AG04449 (cell line): ENCODE measurements around the gene M1AP.

ENCODE experiments used
- CTCF ChIA-PET: fragments of 350-600 bp; formaldehyde crosslinking; extraction: SDS; loops from one replicate; lab custom pipeline; 2021; ENCODE audit warnings: antibody characterized with exemption; lab: Yijun Ruan, JAX
- POLR2A ChIA-PET: fragments of 400-600, 350-600 bp; formaldehyde crosslinking; extraction: SDS; loops from one replicate; lab custom pipeline; 2020; ENCODE audit warnings: antibody characterized with exemption, inconsistent platforms; lab: Yijun Ruan, JAX
- DNase-seq: peaks from one replicate; pipeline ENCODE4 v3.0.0-alpha.2; 2010; ENCODE audit warnings: low read depth, low spot score
- H3K4me3 ChIP-seq: 2 replicates; pipeline ENCODE4 v1.5.1; 2011; ENCODE audit warnings: low read depth, mild to moderate bottlenecking, control low read depth, low read length
- CTCF ChIP-seq: IDR thresholded peaks from one replicate; pipeline ENCODE4 v1.5.1; 2011; ENCODE audit warnings: mild to moderate bottlenecking, moderate library complexity, low read length, control low read depth, inconsistent platforms; ENCODE audit not compliant: insufficient read depth; ENCODE audit errors: missing control alignments

The M1AP gene

GRCh38 chr2:74648009-74648443 lies at the start of gene M1AP:
Gene M1AP (minus strand): TSS chr2:74648330. CDS start chr2:74640275, 8,055 bp downstream.
- peak within 1 kb of the TSS; percentile 25 for H3K4me3 ChIP-seq
- TF ChIP-seq CTCF: peak; percentile 21
- POLR2A ChIA-PET: no interaction called here
- DNase-seq: no peak
- CTCF ChIA-PET: no interaction called here

- ChIA-PET CTCF (interaction anchor here (0.7 to 10.2 kb wide), 5 partner anchors 9 to 222 kb away, joined by 3 to 97 read pairs (median 4); no protein-coding TSS in a partner anchor), POLR2A (no interaction called here)
- no peak overlapping the region for H3K4me3 ChIP-seq
- no peak for TF ChIP-seq CTCF
- DNase-seq: no peak
Measured at GRCh38 chr2:74696829-74697228, 48.7 kb upstream of the M1AP start.

- ChIA-PET POLR2A (no interaction called here), CTCF (interaction anchor here (1.3 to 2.2 kb wide), 2 partner anchors 16 to 181 kb away, joined by 3 to 31 read pairs; no protein-coding TSS in a partner anchor)
- TF ChIP-seq CTCF: no peak
- DNase-seq: no peak
- no peak overlapping the region for H3K4me3 ChIP-seq
Measured at GRCh38 chr2:74695663-74696062, 47.5 kb upstream of the M1AP start.

GRCh38 chr2:74694281-74694680 lies 46.2 kb upstream of the M1AP start:
- ChIA-PET POLR2A (no interaction called here), CTCF (interaction anchor here (0.6 to 2.2 kb wide), 8 partner anchors 9 to 193 kb away, joined by 3 to 31 read pairs (median 4); no protein-coding TSS in a partner anchor)
- no peak for DNase-seq
- no peak for TF ChIP-seq CTCF
- H3K4me3 ChIP-seq: no peak overlapping the region

GRCh38 chr2:74693668-74694067 lies 45.5 kb upstream of the M1AP start:
- ChIA-PET CTCF (interaction anchor here (0.6 to 2.2 kb wide), 5 partner anchors 17 to 193 kb away, joined by 3 to 31 read pairs (median 3); no protein-coding TSS in a partner anchor), POLR2A (no interaction called here)
- no peak overlapping the region for H3K4me3 ChIP-seq
- no peak for TF ChIP-seq CTCF
- DNase-seq: no peak

GRCh38 chr2:74693213-74693612 lies 45.1 kb upstream of the M1AP start:
- no peak for TF ChIP-seq CTCF
- ChIA-PET CTCF (interaction anchor here (2.2 to 3.0 kb wide), 4 partner anchors 22 to 194 kb away, joined by 15 to 142 read pairs (median 26); no protein-coding TSS in a partner anchor), POLR2A (no interaction called here)
- no peak for DNase-seq
- no peak overlapping the region for H3K4me3 ChIP-seq
